Thyroid gland (tissue), 4 donors: ENCODE data around the gene RAPGEF1.

Experiments used
- CTCF ChIP-seq, 6 experiments: fragments of 200-600 bp in 3 of 6; fragments of 450-650 bp in 3 of 6; sonication (generic) in 3 of 6; IDR thresholded peaks; one replicate each; pipeline ENCODE4 v1.5.1; 2016 to 2019; ENCODE audit warnings: antibody characterized with exemption in 6 of 6, mild to moderate bottlenecking in 2 of 6, inconsistent platforms in 1 of 6, moderate library complexity in 1 of 6
- POLR2A ChIP-seq, 2 donors: fragments of 450-650 bp; IDR thresholded peaks; one replicate each; pipeline ENCODE4 v1.6.1; 2017; ENCODE audit warnings: antibody characterized with exemption in 2 of 2, mild to moderate bottlenecking in 2 of 2, moderate library complexity in 1 of 2

- TF ChIP-seq CTCF (IDR thresholded peaks at IDR 0.05) (no peak), POLR2A (IDR thresholded peaks at IDR 0.05) (no peak)
Observed at GRCh38 chr9:131636593-131636992, 103.3 kb downstream of the RAPGEF1 start.
